GM18507 (cell line): ENCODE measurements around the gene EIF1B.

Experiments used
- DNase-seq: peaks from one replicate; pipeline ENCODE4 v3.0.0; 2011; ENCODE audit warnings: low read depth; ENCODE audit not compliant: insufficient read length; ENCODE audit errors: extremely low spot score
- FAIRE-seq: peaks from 2 replicates; lab custom pipeline; 2011; peaks lifted over from hg19 to GRCh38; lab: Jason Lieb, UNC

The EIF1B gene

GRCh38 chr3:40306336-40306735 is 3.2 kb upstream of the EIF1B start:
- DNase-seq = no peak
- FAIRE-seq = no peak

- DNase-seq = no peak
- no peak for FAIRE-seq
Measured at GRCh38 chr3:40307176-40307575, 2.3 kb upstream of the EIF1B start.

DNA sequence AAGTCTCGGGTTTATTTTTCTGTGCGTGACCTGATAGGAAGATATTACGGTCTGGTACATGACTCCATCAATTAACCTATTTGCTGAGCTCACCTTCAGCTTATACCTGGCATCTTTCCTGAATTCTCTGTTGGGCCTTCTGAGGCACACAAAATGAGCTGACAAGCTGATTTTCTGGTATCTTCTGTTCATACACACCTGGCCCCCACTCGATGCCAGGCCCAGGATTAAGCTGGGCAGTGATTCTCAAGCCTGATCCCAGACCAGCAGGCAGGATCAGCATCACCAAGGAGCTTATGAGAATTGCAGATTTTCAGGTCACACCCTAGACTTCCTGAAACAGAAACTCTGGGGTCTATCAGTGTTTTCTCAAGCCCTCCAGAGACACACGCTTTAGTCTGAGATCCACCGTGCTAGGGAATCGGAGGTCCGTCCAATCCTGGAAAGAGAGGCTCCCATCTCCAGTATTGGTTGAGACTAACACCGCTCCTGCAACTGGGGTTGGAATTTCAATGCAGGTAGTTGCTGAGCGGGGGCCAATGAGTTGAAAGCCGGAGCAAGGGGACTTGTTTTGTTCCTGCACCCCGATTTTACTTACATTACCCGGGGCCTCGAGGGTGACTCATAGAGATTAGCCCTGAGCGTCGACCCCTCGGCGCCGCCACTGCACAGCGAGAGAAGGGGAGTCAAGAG is 636 bp upstream of the EIF1B start:
- peak; percentile 47 for FAIRE-seq
- no peak for DNase-seq

DNA sequence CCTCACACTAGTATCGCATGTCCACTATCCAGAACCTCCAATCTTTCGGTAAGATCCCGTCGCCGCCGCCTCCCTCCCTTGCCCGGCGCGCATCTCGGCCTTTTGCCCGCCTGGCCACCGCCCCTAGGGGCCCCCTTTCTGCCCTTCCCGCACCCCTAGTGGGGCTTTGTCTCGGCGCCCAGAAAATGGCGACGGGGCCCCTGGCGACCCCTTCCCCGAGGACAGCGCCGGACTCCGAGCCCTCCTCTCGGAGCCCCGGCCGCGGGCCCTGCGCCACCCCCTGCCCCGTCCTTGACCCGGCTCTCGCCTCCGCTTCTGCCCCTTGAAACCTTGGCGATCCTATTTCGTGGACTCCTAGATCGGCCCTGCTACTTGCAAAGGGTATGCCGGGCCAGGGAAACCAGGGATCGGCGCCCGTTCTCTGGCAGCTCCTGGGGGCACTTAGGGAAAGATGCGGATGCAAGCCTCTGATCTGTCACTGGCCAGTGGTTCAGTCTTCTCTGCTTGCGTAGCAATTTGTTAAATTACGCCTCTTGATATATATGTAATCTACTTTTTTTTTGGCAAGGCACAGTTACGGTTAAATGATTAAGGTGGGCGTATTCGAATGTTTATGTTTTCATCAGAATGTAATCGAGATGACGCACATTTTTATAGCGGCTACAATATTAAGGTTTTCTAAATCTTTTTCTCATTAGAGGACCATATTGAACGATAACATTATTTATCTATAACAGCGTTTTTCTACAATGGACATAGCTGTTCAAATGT is 603 bp downstream of the EIF1B start:
- FAIRE-seq (no peak), DNase-seq (no peak)

- DNase-seq (no peak), FAIRE-seq (no peak)
Measured at GRCh38 chr3:40310705-40311104, 1.2 kb downstream of the EIF1B start.

DNA sequence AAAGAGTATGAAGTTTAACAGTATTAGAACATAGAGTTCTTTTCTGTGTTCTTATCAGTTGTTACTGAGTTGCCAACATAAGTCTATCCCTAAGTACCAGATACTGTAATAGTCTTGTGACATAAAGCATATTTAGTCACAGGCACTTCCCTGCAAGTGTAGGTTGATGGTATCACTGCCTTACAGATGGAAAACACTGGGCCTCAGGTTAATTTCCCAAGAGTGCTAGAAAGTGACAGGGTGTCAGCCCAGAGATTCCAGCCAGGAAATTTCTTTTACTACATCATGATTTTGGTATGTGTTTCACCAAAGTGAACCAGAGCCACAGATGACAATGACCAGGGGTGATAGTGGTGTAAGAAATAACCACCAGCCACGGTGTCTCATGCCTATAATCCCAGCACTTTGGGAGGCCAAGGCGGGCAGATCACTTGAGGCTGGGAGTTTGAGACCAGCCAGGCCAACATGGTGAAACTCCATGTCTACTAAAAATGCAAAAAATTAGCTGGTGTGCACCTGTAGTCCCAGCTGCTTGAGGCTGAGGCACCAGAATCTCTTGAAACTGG is 3.2 kb downstream of the EIF1B start:
- DNase-seq = no peak
- no peak for FAIRE-seq

- FAIRE-seq = no peak
- DNase-seq = no peak
Measured at GRCh38 chr3:40313975-40314860, 4.7 kb downstream of the EIF1B start.

DNA sequence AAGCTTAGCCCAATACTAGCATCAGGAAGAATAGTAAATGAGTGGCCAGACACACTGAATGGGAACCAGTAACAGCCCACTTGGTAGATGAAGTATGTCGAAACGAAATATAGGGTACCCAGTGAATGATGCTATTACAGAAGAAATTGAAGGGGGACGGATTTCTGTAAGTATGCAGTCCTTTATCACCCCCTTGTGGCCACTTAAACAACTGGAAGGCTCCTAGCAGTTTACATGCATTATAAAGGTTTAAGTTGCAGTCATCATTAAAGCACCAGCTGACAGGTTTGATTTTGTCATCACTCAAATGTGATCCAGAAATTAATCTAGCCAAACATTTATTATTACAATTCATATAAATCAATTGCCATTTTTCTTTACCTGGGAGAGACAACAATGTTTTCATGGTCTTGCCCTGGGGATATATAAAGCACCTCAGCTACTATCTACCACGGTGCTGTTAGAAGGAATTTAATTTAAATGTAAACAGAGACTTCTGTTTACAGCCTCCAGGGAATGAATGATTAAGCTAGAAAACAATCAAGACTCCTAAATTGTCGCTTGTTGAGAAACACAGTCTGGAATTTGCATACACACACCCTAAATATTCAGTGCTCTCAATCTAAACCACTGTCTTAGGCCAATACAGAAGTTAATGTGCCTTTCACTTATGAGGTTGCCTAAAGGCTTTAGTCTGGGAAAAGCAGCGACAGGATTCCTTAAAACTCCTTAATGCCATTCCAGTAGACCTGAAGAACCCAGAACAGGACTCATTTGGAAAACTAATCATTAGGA is 7.8 kb downstream of the EIF1B start:
- FAIRE-seq = peak; percentile 83
- no peak for DNase-seq

DNA sequence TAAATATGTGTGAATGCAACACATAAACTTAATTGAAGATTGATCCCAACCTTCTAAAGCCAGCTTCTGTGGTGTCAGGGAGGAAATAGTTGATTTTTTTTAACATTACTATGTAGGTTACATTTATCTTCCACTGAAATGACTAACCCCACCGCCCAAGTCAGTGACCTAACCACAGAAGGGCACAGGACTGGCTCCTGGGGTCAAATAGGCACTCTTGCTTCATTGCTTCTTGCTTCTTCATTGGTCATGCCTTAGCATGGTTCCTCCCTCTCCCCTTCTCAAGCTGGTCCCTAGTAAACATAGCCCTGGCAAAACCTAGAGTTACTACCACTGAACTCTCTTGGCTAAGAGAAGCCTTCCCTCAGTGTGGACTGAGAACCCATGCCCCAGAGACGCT is 12.3 kb downstream of the EIF1B start:
- no peak for FAIRE-seq
- DNase-seq = no peak

- FAIRE-seq (no peak), DNase-seq (no peak)
Measured at GRCh38 chr3:40323946-40324345, 14.4 kb downstream of the EIF1B start.

DNA sequence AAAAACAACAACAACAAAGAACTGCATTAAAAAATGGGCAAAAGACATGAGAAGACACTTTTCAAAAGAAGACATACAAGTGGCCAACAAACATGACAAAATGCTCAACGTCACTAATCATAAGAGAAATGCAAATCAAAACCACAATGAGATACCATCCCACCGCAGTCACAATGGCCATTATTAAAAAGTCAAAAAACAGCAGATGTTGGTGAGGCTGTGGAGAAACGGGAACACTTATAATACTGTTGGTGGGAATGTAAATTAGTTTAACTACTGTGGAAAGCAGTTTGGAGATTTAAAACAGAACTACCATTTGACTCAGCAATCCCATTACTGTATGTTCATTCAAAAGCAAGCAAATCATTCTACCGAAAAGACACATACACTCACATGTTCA is 15.1 kb downstream of the EIF1B start:
- DNase-seq (no peak), FAIRE-seq (no peak)

GRCh38 chr3:40325465-40325864 is 16.0 kb downstream of the EIF1B start:
- no peak for DNase-seq
- FAIRE-seq = no peak

GRCh38 chr3:40328374-40328773 is 18.9 kb downstream of the EIF1B start:
- DNase-seq (no peak), FAIRE-seq (no peak)

GRCh38 chr3:40329071-40329470 is 19.6 kb downstream of the EIF1B start:
- FAIRE-seq = no peak
- no peak for DNase-seq

GRCh38 chr3:40332684-40333083 is 23.2 kb downstream of the EIF1B start:
- FAIRE-seq = no peak
- no peak for DNase-seq

- FAIRE-seq (no peak), DNase-seq (no peak)
Measured at GRCh38 chr3:40333416-40333815, 23.9 kb downstream of the EIF1B start.

- FAIRE-seq (no peak), DNase-seq (no peak)
Measured at GRCh38 chr3:40333852-40334251, 24.3 kb downstream of the EIF1B start.

GRCh38 chr3:40336101-40336500 is 26.6 kb downstream of the EIF1B start:
- FAIRE-seq (no peak), DNase-seq (no peak)

DNA sequence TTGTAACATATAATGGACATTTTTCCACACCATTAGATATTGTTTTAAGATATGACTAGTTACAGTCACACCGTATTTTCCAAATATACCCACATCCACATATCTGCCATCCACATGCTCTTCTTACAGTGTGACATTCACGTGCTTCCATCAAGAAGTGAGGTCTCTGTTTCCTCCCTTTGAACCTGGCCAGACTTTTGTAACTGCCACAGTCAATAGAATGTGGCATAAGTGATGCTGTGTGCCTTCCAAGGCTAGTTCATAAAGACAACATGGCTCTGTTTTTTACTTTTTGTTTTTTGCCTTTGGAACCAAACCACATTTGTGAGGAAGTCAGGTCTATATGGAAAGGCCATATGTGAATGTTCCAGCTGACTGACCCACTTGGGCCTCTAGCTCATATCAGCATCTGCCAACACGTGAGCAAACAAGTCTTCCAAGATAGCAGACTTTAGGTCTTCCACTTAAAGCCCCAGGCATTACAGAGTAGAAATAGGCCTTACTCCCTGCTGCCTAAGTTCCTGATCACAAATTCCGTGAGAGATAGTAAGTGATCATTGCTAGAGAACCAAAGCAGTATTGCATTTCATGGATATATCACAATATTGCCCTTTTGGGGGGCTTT is 27.1 kb downstream of the EIF1B start:
- FAIRE-seq (no peak), DNase-seq (no peak)
